GM12878 (cell line): ENCODE data around the gene LSM10. TPM values are rescaled to one million over a fixed set of nuclear protein-coding genes. Genes with fewer than 3 reads are reported as not detected.

ENCODE experiments used
- ATAC-seq: fragments of 200-7000 bp; cut with Tn5 transposase; 3 replicates; pipeline ENCODE4 v1.9.1; 2020; ENCODE audit warnings: mild to moderate bottlenecking, moderate library complexity
- BruUV-seq: library from RNA; stranded (reverse); fragments of 400-500 nt; replicated peaks from 2 replicates; lab custom pipeline; 2021; lab: Mats Ljungman, UMichigan
- CTCF ChIA-PET: fragments of 300-600 bp; sonication (Branson Sonifier 250); formaldehyde crosslinking; extraction: SDS; loops from one replicate; lab custom pipeline; 2021; ENCODE audit warnings: inconsistent platforms; lab: Yijun Ruan, JAX
- POLR2A ChIA-PET: fragments of 350-600 bp; formaldehyde crosslinking; extraction: SDS; loops from one replicate; lab custom pipeline; 2021; ENCODE audit warnings: inconsistent platforms; lab: Charles Lee
- RAD21 ChIA-PET: fragments of 300-600 bp; sonication (Branson Sonifier 250); formaldehyde crosslinking; loops from one replicate; lab custom pipeline; 2023; ENCODE audit warnings: antibody characterized with exemption; ENCODE audit not compliant: unreplicated experiment; lab: Charles Lee
- SMC1A ChIA-PET: fragments of 300-600 bp; sonication (Branson Sonifier 250); formaldehyde crosslinking; loops from one replicate; lab custom pipeline; 2023; ENCODE audit not compliant: unreplicated experiment, uncharacterized antibody; lab: Charles Lee
- DNase-seq: peaks from one replicate; pipeline ENCODE4 v3.0.0-alpha.2; 2011; ENCODE audit warnings: low read depth, low spot score
- FAIRE-seq: peaks from 3 replicates; lab custom pipeline; 2011; peaks lifted over from hg19 to GRCh38; lab: Jason Lieb, UNC
- H2AFZ ChIP-seq: 2 replicates; pipeline ENCODE4 v1.6.0; 2011; ENCODE audit warnings: low read depth, low read length, control low read depth; ENCODE audit not compliant: control insufficient read depth
- H3K27ac ChIP-seq: 2 replicates; pipeline ENCODE4 v1.5.1; 2011; ENCODE audit warnings: control low read depth; ENCODE audit not compliant: control insufficient read depth, insufficient read depth
- H3K27me3 ChIP-seq, 2 experiments: replicated peaks in 1 of 2; 2 replicates each; pipeline versions ENCODE4 v1.6.0 to v1.6.1; 2011; ENCODE audit warnings: low read length in 1 of 2; ENCODE audit not compliant: control insufficient read depth in 2 of 2, insufficient read depth in 2 of 2
- H3K36me3 ChIP-seq, 2 experiments: 2 replicates each; pipeline ENCODE4 v1.5.1; 2011; ENCODE audit warnings: low read length in 1 of 2; ENCODE audit not compliant: control insufficient read depth in 2 of 2, insufficient read depth in 2 of 2
- H3K4me1 ChIP-seq: 2 replicates; pipeline ENCODE4 v1.6.1; 2011; ENCODE audit warnings: mild to moderate bottlenecking, low read length, moderate library complexity, mixed read lengths; ENCODE audit not compliant: control insufficient read depth, insufficient read depth
- H3K4me2 ChIP-seq: 2 replicates; pipeline ENCODE4 v1.6.0; 2011; ENCODE audit warnings: control low read depth; ENCODE audit not compliant: control insufficient read depth, insufficient read depth
- H3K4me3 ChIP-seq: fragments of 200-600 bp; sonication (generic); 2 replicates; pipeline ENCODE4 v1.5.1; 2016
- H3K79me2 ChIP-seq: 2 replicates; pipeline ENCODE4 v1.6.0; 2011; ENCODE audit warnings: low read length; ENCODE audit not compliant: control insufficient read depth, insufficient read depth
- H3K9ac ChIP-seq: 2 replicates; pipeline ENCODE4 v1.8.0; 2011; ENCODE audit warnings: low read length, control low read depth, mixed read lengths; ENCODE audit not compliant: control insufficient read depth, insufficient read depth
- H3K9me3 ChIP-seq: replicated peaks from 3 replicates; pipeline ENCODE4 v1.5.1; 2011; ENCODE audit warnings: mild to moderate bottlenecking, low read length; ENCODE audit not compliant: control insufficient read depth, insufficient read depth
- H4K20me1 ChIP-seq: 2 replicates; pipeline ENCODE4 v1.6.0; 2011; ENCODE audit not compliant: control insufficient read depth, insufficient read depth
- EGR1 ChIP-seq, 2 experiments: IDR thresholded peaks; 1 replicate in 1 of 2; 2 replicates in 1 of 2; pipeline ENCODE4 v1.6.1; 2011 to 2012; ENCODE audit warnings: low read depth in 2 of 2, low read length in 2 of 2, borderline replicate concordance in 1 of 2, mild to moderate bottlenecking in 1 of 2, moderate library complexity in 1 of 2
- MEF2A ChIP-seq: IDR thresholded peaks from 2 replicates; pipeline ENCODE4 v1.6.1; 2011; ENCODE audit warnings: low read depth, mild to moderate bottlenecking, low read length, moderate library complexity; ENCODE audit not compliant: insufficient read depth
- MTA2 ChIP-seq: fragments of 450-650 bp; IDR thresholded peaks from 2 replicates; pipeline ENCODE4 v1.6.1; 2016; ENCODE audit warnings: low read depth, mild to moderate bottlenecking, moderate library complexity
- MTA3 ChIP-seq: IDR thresholded peaks from 2 replicates; pipeline ENCODE4 v1.6.1; 2012; ENCODE audit warnings: low read length, inconsistent platforms, borderline replicate concordance
- NFYB ChIP-seq: IDR thresholded peaks from 2 replicates; pipeline ENCODE4 v1.6.1; 2011; ENCODE audit warnings: low read depth, mild to moderate bottlenecking, low read length, improper control_type of control experiment, moderate library complexity; ENCODE audit not compliant: insufficient read depth
- NR2C1 ChIP-seq: fragments of 450-650 bp; IDR thresholded peaks from 2 replicates; pipeline ENCODE4 v1.6.1; 2017; ENCODE audit warnings: antibody characterized with exemption, mild to moderate bottlenecking, moderate library complexity
- PBX3 ChIP-seq: IDR thresholded peaks from 2 replicates; pipeline ENCODE4 v1.6.1; 2011; ENCODE audit warnings: mild to moderate bottlenecking, low read depth, low read length, moderate library complexity; ENCODE audit not compliant: insufficient replicate concordance
- POLR2AphosphoS5 ChIP-seq: IDR thresholded peaks from 2 replicates; pipeline ENCODE4 v1.6.1; 2011; ENCODE audit warnings: mild to moderate bottlenecking, low read length, inconsistent platforms
- RFX5 ChIP-seq: IDR thresholded peaks from 2 replicates; pipeline ENCODE4 v1.6.1; 2011; ENCODE audit warnings: low read depth, low read length, improper control_type of control experiment
- SIX5 ChIP-seq: IDR thresholded peaks from 2 replicates; pipeline ENCODE4 v1.6.1; 2011; ENCODE audit warnings: mild to moderate bottlenecking, low read depth, low read length, moderate library complexity; ENCODE audit not compliant: severe bottlenecking
- SMARCA5 ChIP-seq: fragments of 450-650 bp; IDR thresholded peaks from 2 replicates; pipeline ENCODE4 v1.6.1; 2017; ENCODE audit warnings: mild to moderate bottlenecking
- SUPT20H ChIP-seq: IDR thresholded peaks from 2 replicates; pipeline ENCODE4 v1.6.1; 2011; ENCODE audit warnings: low read depth, mild to moderate bottlenecking, low read length, moderate library complexity, borderline replicate concordance; ENCODE audit not compliant: control insufficient read depth
- ZNF217 ChIP-seq: fragments of 450-650 bp; IDR thresholded peaks from 2 replicates; pipeline ENCODE4 v1.6.1; 2017; ENCODE audit warnings: antibody characterized with exemption, mild to moderate bottlenecking
- WGBS: methylation state at CpG from one replicate; pipeline ENCODE4 v1.1.6; 2016; ENCODE audit warnings: low lambda C conversion rate; ENCODE audit not compliant: insufficient replicate concordance, insufficient coverage; ENCODE audit errors: missing lambda C conversion rate; 5-methylcytosine and 5-hydroxymethylcytosine counted together
- in situ Hi-C: fragments of 300-500 bp; cut with MboI; formaldehyde crosslinking; loops from 9 replicates; pipeline ENCODE4 v1.14.3; 2018; ENCODE audit warnings: mixed read lengths
- intact Hi-C: fragments of 100-400 bp; cut with micrococcal nuclease; formaldehyde crosslinking; loops from one replicate; pipeline ENCODE4 v1.14.2; 2022; ENCODE audit not compliant: unreplicated experiment
- polyA plus RNA-seq, 11 experiments: library from polyadenylated mRNA; depleted of rRNA in 4 of 11; unstranded in 6 of 11; stranded (reverse) in 5 of 11; fragments of >200 nt; fragmentation: Nextera tagmentation in 4 of 11; fragmentation: Illumina TruSeq in 1 of 11; extraction: Ambion mirVana in 4 of 11; extraction: Trizol in 1 of 11; gene quantifications; 1 replicate in 1 of 11; 2 replicates in 10 of 11; pipeline versions ENCODE4 v1.2.1 to v1.2.3, GENCODE V29; 2011 to 2016; ENCODE audit warnings: inconsistent platforms in 2 of 11, missing spikeins in 2 of 11, low read depth in 1 of 11
- total RNA-seq, 4 experiments: library from RNA; depleted of rRNA in 3 of 4; stranded (reverse); fragments of >200 nt in 3 of 4; fragmentation: Illumina TruSeq in 1 of 4; extraction: Trizol in 1 of 4; gene quantifications; 2 replicates each; pipeline versions ENCODE4 v1.2.1 to v1.2.3, GENCODE V29; 2013 to 2021

LSM10 gene
- total and polyA plus RNA-seq, 10 of the 15 experiments (the other 5 are each of a cell fraction or from before 2014, with no cell fraction given) = 13.1 to 103 (median 57.5) TPM

GRCh38 chr1:36400825-36401601 lies 3.3 kb upstream of the LSM10 start (continued):
- TF ChIP-seq SMARCA5 (no peak), NFYB (no peak), MEF2A (no peak), ZNF217 (no peak), EGR1 (IDR thresholded peaks at IDR 0.05; ENCODE audit: borderline replicate concordance in 1 of 2, low read depth in 2 of 2, low read length in 2 of 2) (peak in 1 of 2 experiments; percentile 42; a peak in 1 of 3 replicates), SUPT20H (no peak), RFX5 (no peak), POLR2AphosphoS5 (peak; percentile 51; the same call in 1 of the 2 replicates), SIX5 (peak; percentile 9), PBX3 (no peak), MTA2 (no peak)

- Histone ChIP-seq H3K27me3 (no peaks in the 10 kb centered on the region), H3K79me2 (peaks cover 21% of the 10 kb centered on the region), H3K4me1 (peaks cover 13% of the 10 kb centered on the region), H3K9me3 (peaks cover 2% of the 10 kb centered on the region; the same call in 2 of the 3 replicates), H3K36me3 (no peaks in the 10 kb centered on the region), H3K9ac (no peak overlapping the region), H3K4me2 (no peak overlapping the region), H2AFZ (peak overlapping the region; percentile 34; the same call in 1 of the 2 replicates), H3K4me3 (no peak overlapping the region), H4K20me1 (no peaks in the 10 kb centered on the region), H3K27ac (no peak overlapping the region)
- no peak for ATAC-seq
- BruUV-seq = no TSS peak
- TF ChIP-seq MTA3 = no peak
- TF ChIP-seq NR2C1 = no peak
- in situ Hi-C loops = no loop called here
- WGBS = 79% methylated on average over 10 of the region's 10 CpGs
- FAIRE-seq = no peak
- CTCF ChIA-PET = no interaction called here
- DNase-seq = no peak
- SMC1A ChIA-PET = interaction anchor here (1.1 kb wide), 1 partner anchor 11 kb away, joined by 3 read pairs; no protein-coding TSS in a partner anchor
- POLR2A ChIA-PET = interaction anchor here (5.8 kb wide), 1 partner anchor 17 kb away, joined by 44 read pairs; the partner anchor contains the start of gene STK40
- RAD21 ChIA-PET = interaction anchor here (0.6 to 1.0 kb wide), 2 partner anchors 13 to 52 kb away, joined by 3 read pairs; no protein-coding TSS in a partner anchor
- intact Hi-C loops = no loop called here
These were observed 2.8 kb upstream of the LSM10 start for GRCh38 chr1:36400514-36400824.
